ENCODE results near the gene WIPF1. TPM values are rescaled to one million over a fixed set of nuclear protein-coding genes. Genes with fewer than 3 reads are reported as not detected.

Gene WIPF1
- total RNA-seq, 6 experiments from 2014 or later = 5.0 to 15.3 (median 7.1) TPM

DNA sequence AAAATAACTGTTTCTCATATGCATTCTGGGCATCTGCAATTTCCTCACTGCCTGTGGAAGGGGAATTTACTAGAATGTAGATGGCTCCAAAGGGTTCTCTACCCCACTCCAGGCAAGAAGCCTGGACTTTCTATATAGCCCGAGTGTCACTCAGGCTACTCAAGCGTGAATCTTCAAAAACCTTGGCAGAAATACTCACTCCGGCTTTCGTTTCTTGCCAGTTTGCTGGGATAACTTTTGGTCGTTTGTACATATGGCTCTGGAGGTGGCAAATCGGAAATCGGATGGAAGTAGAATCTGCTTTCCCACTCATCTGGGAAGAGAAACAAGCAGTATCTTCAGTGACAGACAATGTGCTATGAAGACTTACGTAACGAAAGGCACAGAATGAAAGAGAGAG is 30.7 kb downstream of the WIPF1 start:
- Histone ChIP-seq H3K27ac (no peak overlapping the region), H3K27me3 (no peaks in the 10 kb centered on the region), H3K4me1 (peaks cover 0 to 8% (median 3%) of the 10 kb centered on the region in 4 donors), H3K4me3 (no peak overlapping the region), H3K36me3 (peaks cover 0 to 11% (median 0%) of the 10 kb centered on the region in 4 donors), H3K9me3 (no peaks in the 10 kb centered on the region)
- ATAC-seq (no peak), DNase-seq (no peak)
- intact Hi-C loops (cut with DNase I) = no loop called here
- TF ChIP-seq, protein P1, sequence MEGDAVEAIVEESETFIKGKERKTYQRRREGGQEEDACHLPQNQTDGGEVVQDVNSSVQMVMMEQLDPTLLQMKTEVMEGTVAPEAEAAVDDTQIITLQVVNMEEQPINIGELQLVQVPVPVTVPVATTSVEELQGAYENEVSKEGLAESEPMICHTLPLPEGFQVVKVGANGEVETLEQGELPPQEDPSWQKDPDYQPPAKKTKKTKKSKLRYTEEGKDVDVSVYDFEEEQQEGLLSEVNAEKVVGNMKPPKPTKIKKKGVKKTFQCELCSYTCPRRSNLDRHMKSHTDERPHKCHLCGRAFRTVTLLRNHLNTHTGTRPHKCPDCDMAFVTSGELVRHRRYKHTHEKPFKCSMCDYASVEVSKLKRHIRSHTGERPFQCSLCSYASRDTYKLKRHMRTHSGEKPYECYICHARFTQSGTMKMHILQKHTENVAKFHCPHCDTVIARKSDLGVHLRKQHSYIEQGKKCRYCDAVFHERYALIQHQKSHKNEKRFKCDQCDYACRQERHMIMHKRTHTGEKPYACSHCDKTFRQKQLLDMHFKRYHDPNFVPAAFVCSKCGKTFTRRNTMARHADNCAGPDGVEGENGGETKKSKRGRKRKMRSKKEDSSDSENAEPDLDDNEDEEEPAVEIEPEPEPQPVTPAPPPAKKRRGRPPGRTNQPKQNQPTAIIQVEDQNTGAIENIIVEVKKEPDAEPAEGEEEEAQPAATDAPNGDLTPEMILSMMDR (IDR thresholded peaks at IDR 0.05) = no peak
- TF ChIP-seq POLR2A (IDR thresholded peaks at IDR 0.05) = no peak
- 91% methylated on average over 9 of the region's 9 CpGs for WGBS (ENCODE audit: insufficient coverage, low coverage, low lambda C conversion rate, missing lambda C conversion rate)

DNA sequence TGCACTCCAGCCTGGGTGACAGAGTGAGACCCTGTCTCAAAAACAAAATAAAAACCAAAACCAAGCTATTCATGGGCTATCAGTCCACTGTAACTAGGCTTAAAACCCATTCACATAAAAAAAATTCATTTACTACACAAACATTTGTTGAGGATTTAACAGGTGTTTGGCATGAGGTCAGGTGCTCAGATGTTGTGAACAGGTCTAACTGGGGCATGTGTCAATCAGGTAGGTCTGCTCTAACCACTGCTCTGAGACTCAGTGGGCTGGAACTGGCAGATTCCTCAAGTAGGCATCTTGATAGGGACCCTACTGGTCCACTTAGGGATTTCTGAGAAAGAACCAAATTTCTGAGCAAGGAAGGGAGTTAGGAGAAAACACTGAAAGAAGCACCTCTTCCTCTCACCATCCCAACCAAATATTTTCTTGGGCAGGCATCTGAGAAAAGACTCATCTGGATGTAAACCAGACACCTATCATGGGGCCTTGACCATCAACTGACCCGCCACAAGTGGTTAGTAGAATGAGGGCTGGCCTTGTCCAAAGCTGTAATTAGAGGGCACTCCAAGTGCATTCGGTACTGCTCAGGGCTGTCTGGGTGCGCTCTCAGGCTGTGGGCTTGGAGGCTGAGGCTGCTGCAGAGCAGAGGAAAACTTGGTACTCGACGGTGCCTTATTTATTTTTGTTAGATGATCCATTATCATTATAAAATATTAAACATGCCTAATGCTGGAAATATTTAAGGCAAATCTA is 33.9 kb downstream of the WIPF1 start:
- no peak overlapping the region for H3K27ac ChIP-seq

DNA sequence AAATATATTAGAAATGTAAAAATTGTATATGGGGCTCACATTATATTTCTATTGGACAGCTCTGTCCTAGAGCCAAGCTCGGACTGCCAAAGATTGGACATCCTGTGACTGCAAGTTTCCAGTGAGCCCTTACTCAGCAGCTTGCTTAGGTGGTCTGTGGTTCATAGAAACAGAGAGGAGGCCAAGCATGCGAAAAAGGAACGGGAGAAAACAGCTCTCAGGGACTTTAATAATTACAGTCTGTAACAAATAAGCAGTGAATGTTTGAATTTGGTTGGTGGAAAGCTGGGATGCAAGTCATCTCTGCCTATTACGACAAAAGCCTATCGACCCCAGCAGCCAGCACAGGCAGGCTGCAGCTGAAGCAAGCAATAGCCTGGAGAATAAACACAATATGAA is 35.6 kb downstream of the WIPF1 start:
- DNase-seq (no peak), ATAC-seq (peak in 2 of 4 donors; percentile 12 to 15)
- Histone ChIP-seq H3K27me3 (no peaks in the 10 kb centered on the region), H3K36me3 (peaks cover 0 to 4% (median 0%) of the 10 kb centered on the region in 4 donors), H3K4me1 (peaks cover 0 to 21% (median 7%) of the 10 kb centered on the region in 4 donors), H3K27ac (peak overlapping the region in 2 of 3 donors; percentile 53 to 54), H3K4me3 (no peak overlapping the region), H3K9me3 (no peaks in the 10 kb centered on the region)
- WGBS (ENCODE audit: insufficient coverage, low coverage, low lambda C conversion rate, missing lambda C conversion rate) = 47% methylated on average over 5 of the region's 5 CpGs
- TF ChIP-seq, protein P1 (IDR thresholded peaks at IDR 0.05) = no peak
- intact Hi-C loops (cut with DNase I) = no loop called here

More for the DNA sequence above, 33.9 kb downstream of the WIPF1 start:
- Histone ChIP-seq H3K36me3 (peaks cover 0 to 11% (median 0%) of the 10 kb centered on the region in 4 donors), H3K4me3 (no peak overlapping the region), H3K4me1 (peaks cover 0 to 21% (median 7%) of the 10 kb centered on the region in 4 donors), H3K9me3 (no peaks in the 10 kb centered on the region), H3K27me3 (no peaks in the 10 kb centered on the region)
- WGBS (ENCODE audit: insufficient coverage, low coverage, low lambda C conversion rate, missing lambda C conversion rate) = 98% methylated on average over 5 of the region's 5 CpGs
- no peak for ATAC-seq
- no peak for DNase-seq
- TF ChIP-seq, protein P1 (IDR thresholded peaks at IDR 0.05) = no peak
- no peak for TF ChIP-seq POLR2A (IDR thresholded peaks at IDR 0.05)
- intact Hi-C loops (cut with DNase I) = no loop called here

DNA sequence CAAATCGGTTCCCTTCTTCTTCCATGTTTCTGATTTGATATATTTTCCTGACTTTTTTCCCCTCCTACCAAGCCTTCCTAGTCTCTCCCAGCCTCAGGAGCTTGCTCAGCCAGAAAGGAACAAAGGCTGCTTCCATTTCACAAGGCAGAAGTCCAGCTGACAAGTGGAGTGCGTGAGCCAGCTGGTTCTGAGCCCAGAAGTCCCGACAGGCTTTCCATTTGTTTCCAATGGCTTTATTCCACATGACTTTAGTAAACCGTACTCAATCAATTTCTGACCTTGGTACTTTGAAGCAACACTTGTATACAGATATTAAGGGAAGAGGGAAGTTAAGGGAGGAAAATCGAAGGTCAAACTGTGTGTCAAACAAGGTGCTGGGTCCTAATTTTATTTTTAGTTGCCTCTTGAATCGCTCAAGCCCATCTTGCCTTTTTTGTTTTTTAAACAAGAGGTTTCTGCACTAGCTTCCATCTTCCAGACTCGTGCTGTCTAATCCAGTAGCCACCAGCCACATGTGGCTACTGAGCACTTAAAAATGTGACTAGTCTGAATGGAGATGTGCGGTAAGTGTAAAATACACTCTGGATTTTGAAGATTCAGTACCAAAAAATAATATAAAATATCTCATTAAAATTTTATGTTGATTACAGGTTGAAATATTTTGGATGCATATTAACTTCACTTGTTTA is 36.2 kb downstream of the WIPF1 start:
- H3K36me3 ChIP-seq = peaks cover 0 to 4% (median 0%) of the 10 kb centered on the region in 4 donors
- ATAC-seq = peak; percentile 94 to 98 (median 96)
- no peak for TF ChIP-seq POLR2A (IDR thresholded peaks at IDR 0.05)
- TF ChIP-seq, protein P1 (IDR thresholded peaks at IDR 0.05) = no peak
- peak; percentile 81 to 91 (median 90) for DNase-seq
- H3K9me3 ChIP-seq = no peaks in the 10 kb centered on the region
- intact Hi-C loops (cut with DNase I) = no loop called here
- WGBS (ENCODE audit: insufficient coverage, low coverage, low lambda C conversion rate, missing lambda C conversion rate) = 18% methylated on average over 8 of the region's 8 CpGs
- no peaks in the 10 kb centered on the region for H3K27me3 ChIP-seq
- H3K4me1 ChIP-seq = peaks cover 0 to 21% (median 7%) of the 10 kb centered on the region in 4 donors
- H3K4me3 ChIP-seq = no peak overlapping the region
- H3K27ac ChIP-seq = peak overlapping the region in 2 of 3 donors; percentile 53 to 54
